KMS-11 (cell line): ENCODE data around the gene STK38.

ENCODE experiments used
- H2AFZ ChIP-seq: fragments of 200-600 bp; sonication (generic); 2 replicates; pipeline ENCODE4 v1.6.1; 2016; ENCODE audit warnings: antibody characterized with exemption, mixed run types, low read depth
- H3K27ac ChIP-seq: fragments of 200-600 bp; sonication (generic); 2 replicates; pipeline ENCODE4 v1.6.1; 2016; ENCODE audit warnings: mild to moderate bottlenecking, mixed run types
- H3K27me3 ChIP-seq: fragments of 200-600 bp; sonication (generic); 2 replicates; pipeline ENCODE4 v1.6.1; 2017; ENCODE audit warnings: mild to moderate bottlenecking, low read depth, mixed run types, moderate library complexity; ENCODE audit not compliant: insufficient read depth
- H3K36me3 ChIP-seq: fragments of 200-600 bp; sonication (generic); 2 replicates; pipeline ENCODE4 v1.6.1; 2017; ENCODE audit warnings: mild to moderate bottlenecking, mixed run types; ENCODE audit not compliant: insufficient read depth
- H3K4me1 ChIP-seq: fragments of 200-600 bp; sonication (generic); 2 replicates; pipeline ENCODE4 v1.6.1; 2016; ENCODE audit warnings: mild to moderate bottlenecking, low read depth, mixed run types; ENCODE audit not compliant: poor library complexity, severe bottlenecking
- H3K4me2 ChIP-seq: fragments of 200-600 bp; sonication (generic); 2 replicates; pipeline ENCODE4 v1.7.0; 2016; ENCODE audit warnings: mild to moderate bottlenecking, mixed run types
- H3K4me3 ChIP-seq: fragments of 200-600 bp; sonication (generic); IDR thresholded peaks from 2 replicates; pipeline ENCODE4 v1.6.1; 2017; ENCODE audit warnings: low read depth, low read length, mixed read lengths; ENCODE audit not compliant: insufficient read depth
- H3K79me2 ChIP-seq: fragments of 200-600 bp; sonication (generic); 2 replicates; pipeline ENCODE4 v1.6.1; 2016; ENCODE audit warnings: low read depth, mixed run types; ENCODE audit not compliant: insufficient read depth
- H3K9ac ChIP-seq: fragments of 200-600 bp; sonication (generic); 2 replicates; pipeline ENCODE4 v1.6.1; 2016; ENCODE audit warnings: mild to moderate bottlenecking, mixed run types
- H4K20me1 ChIP-seq: fragments of 200-600 bp; sonication (generic); 2 replicates; pipeline ENCODE4 v1.6.1; 2016; ENCODE audit warnings: mild to moderate bottlenecking, mixed run types; ENCODE audit not compliant: insufficient read depth
- CTCF ChIP-seq: fragments of 200-600 bp; sonication (generic); conservative IDR thresholded peaks from 2 replicates; pipeline ENCODE4 v1.6.1; 2017; ENCODE audit warnings: low read depth, mild to moderate bottlenecking, antibody characterized with exemption, low read length, moderate library complexity, mixed read lengths

Gene STK38

GRCh38 chr6:36478051-36478526 lies 69.2 kb downstream of the STK38 start:
- Histone ChIP-seq H4K20me1 (no peaks in the 10 kb centered on the region), H3K9ac (no peak overlapping the region), H3K27me3 (no peaks in the 10 kb centered on the region), H3K4me1 (no peaks in the 10 kb centered on the region), H3K27ac (no peak overlapping the region), H3K4me2 (no peak overlapping the region), H2AFZ (no peak overlapping the region), H3K36me3 (no peaks in the 10 kb centered on the region; the same call in 1 of the 2 replicates), H3K79me2 (no peaks in the 10 kb centered on the region), H3K4me3 (no peak overlapping the region)
- no peak for TF ChIP-seq CTCF

DNA sequence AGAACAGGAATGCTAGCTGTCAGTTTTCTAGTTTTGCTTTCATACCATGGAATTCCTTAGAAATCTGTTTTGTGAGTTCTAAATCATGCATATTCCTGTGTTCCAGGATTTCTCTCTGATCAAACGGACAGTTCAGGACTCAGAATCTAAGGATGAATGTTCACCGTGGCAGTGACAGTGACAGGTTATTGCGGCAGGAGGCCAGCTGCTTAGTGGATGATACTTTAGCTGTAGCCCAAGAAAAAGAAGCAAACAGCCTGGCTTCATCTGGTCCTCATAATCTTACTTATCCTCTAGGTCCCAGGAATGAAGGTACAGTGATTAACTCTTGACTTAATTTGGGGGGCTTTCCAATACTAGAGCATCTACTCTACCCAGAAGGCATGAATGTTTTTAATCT lies 77.3 kb downstream of the STK38 start:
- Histone ChIP-seq H4K20me1 (no peaks in the 10 kb centered on the region), H3K4me3 (no peak overlapping the region), H2AFZ (no peak overlapping the region), H3K27ac (no peak overlapping the region), H3K79me2 (peaks cover 40% of the 10 kb centered on the region), H3K9ac (no peak overlapping the region), H3K4me2 (no peak overlapping the region), H3K36me3 (no peaks in the 10 kb centered on the region; the same call in 1 of the 2 replicates), H3K4me1 (no peaks in the 10 kb centered on the region), H3K27me3 (no peaks in the 10 kb centered on the region)
- TF ChIP-seq CTCF, result no peak

DNA sequence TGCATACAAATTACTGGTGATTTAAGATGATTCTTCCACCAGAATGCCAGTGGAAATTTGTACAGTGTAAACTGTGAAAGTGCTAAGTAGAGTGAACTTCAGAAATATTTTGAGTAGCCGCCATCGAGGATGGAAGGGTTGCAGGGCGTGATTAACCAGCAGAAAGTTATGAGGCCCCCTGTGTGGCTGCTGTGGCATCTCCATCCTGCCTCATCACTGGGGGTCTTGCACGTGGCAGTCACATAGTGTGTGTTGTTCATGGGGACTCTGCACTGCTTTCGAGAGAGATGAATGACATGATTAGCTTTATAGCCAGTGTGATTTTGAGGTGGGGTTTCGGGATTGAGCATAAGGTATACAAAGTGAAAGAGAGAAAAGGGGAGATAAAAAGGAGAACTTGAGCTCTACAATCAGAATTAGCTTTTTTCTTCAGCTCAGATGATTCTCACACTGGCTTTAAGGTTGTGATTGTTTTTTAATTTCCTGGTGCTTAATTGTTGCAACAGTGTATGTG lies 78.1 kb downstream of the STK38 start:
- Histone ChIP-seq H2AFZ (no peak overlapping the region), H3K79me2 (peaks cover 48% of the 10 kb centered on the region)
- TF ChIP-seq CTCF, result no peak

DNA sequence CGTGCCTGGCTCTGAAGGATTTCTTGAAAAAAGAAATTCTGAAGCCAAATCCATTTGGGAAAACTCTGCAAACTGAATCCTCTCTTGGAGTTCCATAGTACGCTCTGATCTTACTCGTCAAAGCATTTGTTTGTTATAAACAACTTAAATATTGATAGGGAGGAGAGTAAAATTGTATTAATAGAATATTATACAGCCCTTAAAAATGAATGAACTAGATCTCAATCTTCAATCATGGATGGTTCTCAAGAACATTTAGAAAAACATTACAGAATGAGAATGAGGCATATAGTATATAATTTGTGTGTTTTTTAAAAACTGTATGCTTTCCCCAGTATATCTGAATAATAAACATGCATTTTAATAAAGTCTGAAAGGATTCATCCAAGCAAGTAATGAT lies 79.7 kb downstream of the STK38 start:
- H3K4me3 ChIP-seq, result no peak overlapping the region
- H3K27ac ChIP-seq, result no peak overlapping the region
- H3K9ac ChIP-seq, result no peak overlapping the region
- no peak overlapping the region for H2AFZ ChIP-seq
- no peaks in the 10 kb centered on the region for H3K4me1 ChIP-seq
- no peaks in the 10 kb centered on the region for H4K20me1 ChIP-seq
- peaks cover 58% of the 10 kb centered on the region for H3K79me2 ChIP-seq
- no peaks in the 10 kb centered on the region for H3K27me3 ChIP-seq
- H3K36me3 ChIP-seq, result no peaks in the 10 kb centered on the region
- no peak overlapping the region for H3K4me2 ChIP-seq
- no peak for TF ChIP-seq CTCF

More for the DNA sequence above, 78.1 kb downstream of the STK38 start:
- Histone ChIP-seq H3K4me3 (no peak overlapping the region), H3K4me1 (no peaks in the 10 kb centered on the region), H3K36me3 (no peaks in the 10 kb centered on the region), H3K9ac (no peak overlapping the region), H4K20me1 (no peaks in the 10 kb centered on the region), H3K27ac (no peak overlapping the region), H3K4me2 (no peak overlapping the region), H3K27me3 (no peaks in the 10 kb centered on the region)
